Muscle of arm (tissue), 12 donors: ENCODE measurements around the gene LRRC26. TPM values are rescaled to one million over a fixed set of nuclear protein-coding genes. Genes with fewer than 3 reads are reported as not detected.

ENCODE experiments used
- DNase-seq: peaks from one replicate; pipeline ENCODE4 v3.0.0-alpha.2; 2013
- polyA plus RNA-seq, 12 donors: library from polyadenylated mRNA; unstranded; fragments of 120-200 nt; gene quantifications; one replicate each; pipeline ENCODE4 v1.2.1, GENCODE V29; 2013; ENCODE audit not compliant: insufficient read length in 12 of 12

Gene LRRC26
- polyA plus RNA-seq, 12 donors, result not detected

DNA sequence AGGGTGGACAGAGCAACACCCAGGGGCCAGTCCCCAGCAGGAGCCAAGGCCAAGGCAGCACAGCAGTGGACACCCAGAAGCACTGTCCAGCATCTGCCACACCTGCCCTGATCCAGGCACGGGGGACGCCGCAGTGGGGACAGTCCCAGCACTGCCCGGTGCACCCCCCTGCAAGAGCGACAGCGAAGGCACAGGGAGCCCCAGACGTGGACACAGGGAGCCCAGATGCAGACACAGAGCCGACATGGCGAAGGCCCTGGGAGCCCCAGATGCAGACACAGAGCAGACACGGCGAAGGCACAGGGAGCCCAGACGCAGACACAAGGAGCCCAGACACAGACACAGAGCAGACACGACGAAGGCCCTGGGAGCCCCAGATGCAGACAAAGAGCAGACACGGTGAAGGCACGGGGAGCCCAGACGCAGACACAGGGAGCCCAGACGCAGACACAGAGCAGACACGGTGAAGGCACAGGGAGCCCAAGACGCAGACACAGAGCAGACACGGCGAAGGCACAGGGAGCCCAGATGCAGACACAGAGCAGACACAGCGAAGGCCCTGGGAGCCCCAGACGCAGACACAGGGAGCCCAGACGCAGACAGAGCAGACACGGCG lies 14.2 kb upstream of the LRRC26 start:
- DNase-seq, result no peak

DNA sequence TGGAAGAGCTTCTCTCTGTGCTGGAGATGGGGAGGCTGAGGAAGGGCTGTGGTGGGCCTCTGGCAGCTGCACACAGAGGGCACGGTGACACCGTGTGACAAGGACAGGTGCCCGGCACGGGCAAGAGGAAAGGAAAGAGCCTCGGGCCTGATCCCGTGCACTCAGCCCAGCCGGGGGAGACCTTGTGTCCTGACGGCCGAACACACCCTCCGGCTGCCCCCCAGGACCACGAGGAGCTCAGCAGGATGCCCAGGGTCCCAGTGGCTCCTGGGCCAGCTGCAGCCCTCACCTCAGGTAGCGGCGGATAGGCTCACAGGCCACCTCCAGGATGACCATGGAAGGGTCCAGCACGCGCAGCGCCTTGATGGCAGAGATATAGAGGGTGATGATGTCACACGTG lies 13.0 kb upstream of the LRRC26 start:
- DNase-seq, result no peak

DNA sequence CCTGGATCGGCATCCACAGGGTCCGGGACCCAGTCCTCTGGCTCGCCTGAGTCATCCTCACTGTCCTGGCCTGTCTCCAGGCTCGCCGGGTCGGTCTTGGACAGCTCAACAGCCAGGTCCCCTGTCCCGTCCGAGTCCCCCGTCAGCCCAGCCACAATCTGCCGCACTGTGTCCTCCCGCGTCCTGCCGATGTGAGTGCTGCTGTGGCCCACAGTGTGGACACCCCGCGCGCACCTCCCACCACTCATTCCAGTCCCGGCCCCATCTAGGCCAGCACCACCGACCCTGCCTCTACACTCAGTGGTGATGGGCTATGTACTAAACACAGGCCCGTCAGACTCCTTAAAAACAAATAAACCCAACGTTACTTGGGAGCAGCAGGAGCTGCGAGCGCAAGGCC lies 11.8 kb upstream of the LRRC26 start:
- no peak for DNase-seq

DNA sequence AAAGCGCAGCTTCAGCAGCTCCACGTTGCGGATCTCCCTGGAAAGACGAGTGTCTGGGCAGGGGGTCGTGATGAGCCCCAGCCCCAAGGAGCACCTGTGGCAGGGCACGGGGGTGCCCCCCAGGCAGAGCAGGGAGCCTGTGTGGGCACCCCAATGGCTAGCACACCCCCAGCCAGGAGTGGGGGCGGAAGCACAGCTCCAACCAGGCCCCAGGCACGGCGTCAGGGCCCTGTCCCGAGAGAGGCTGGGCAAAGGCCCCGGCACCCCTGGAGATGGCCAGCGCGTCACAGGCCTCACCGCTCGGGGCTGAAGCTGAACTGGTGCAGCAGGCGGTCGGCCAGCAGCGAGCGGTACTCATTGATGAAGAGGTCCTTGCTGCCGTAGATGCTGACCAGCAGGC lies 10.6 kb upstream of the LRRC26 start:
- DNase-seq, result no peak

DNA sequence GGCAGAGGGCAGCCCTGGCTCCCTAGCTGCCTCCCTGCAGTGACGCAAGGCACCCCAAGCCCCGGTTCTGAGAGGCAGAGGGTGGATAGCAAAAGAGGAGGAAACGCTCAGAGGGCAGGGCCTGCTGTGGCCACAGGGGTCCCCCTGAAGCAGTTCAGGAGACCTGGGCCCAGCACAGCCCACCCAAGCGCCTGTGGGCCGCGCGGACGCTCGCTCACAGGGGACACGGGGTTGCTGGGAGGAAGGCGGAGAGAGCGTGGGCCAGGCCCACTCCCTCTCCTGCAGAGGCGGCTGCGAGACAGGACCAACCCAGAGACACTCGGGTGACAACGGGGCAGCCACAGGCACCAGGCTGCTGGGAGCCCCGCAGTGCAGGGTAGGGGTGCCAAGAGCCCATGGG lies 9.9 kb upstream of the LRRC26 start:
- no peak for DNase-seq

DNA sequence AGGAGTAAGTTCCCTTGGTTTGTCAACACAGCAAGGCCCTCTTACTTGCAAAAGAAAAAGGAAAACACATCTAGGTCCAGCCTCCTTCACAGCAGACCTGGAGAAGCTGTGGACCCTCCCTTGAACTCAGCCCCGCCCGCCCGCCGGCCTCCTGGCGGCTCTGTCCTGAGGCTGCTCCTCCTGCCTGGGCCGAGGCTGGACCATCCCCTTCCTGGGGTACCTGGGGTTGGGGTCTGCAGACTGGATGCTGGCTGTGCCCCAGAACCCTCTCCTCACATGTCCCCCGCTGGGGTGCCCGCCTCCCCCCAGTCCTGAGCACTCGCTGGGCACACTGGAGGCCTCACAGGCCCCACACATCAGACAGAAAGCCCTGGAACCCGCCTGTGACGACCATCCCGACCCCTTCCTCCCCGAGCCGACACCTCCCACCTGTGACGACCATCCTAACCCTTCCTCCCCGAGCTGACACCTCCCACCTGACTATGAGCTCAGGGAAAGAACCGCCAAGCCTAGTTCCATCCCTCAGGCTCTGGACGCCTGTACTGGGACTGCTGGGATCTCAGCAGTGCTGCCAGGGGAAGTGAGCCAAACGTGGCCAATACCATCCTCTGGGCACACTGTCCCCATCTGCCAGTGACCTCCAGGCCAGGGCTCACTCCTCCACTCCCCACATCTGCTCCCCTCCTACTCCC lies 9.2 kb upstream of the LRRC26 start:
- DNase-seq, result no peak

DNA sequence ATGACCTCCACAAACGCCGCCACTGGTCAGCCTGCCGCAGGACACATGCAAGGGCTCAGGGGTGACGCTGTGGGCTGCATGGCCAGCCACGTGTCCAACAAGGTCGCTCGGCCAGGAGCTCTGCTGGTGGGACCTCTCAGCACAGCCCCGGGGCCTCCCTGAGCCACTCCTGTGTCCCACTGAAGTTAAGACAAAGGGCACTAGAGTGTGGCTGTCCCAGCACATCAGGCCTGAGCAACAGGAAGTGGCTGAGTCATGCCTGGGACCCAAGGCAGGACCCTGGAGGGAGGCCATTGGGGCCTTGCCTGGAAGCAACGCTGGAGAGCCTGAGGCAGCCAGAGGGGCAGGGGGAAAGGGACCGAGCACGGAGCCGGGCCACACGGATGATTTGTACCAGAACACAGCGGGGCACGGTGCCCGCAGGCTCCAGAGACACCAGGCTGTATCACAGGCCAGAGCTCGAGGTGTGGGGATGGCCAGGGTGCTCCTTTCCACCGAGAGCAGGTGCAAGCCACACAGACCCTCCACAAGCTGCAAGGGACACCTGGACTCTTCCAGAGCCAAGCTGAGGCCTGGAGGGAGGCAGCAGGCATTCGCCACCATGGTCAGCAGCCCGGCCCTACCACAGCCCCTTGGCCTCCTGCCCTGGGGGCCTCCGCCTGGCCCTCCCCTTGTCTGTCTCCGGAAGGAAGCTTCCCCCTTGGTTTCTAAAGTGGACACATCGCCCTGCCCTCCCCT lies 8.5 kb upstream of the LRRC26 start:
- no peak for DNase-seq

DNA sequence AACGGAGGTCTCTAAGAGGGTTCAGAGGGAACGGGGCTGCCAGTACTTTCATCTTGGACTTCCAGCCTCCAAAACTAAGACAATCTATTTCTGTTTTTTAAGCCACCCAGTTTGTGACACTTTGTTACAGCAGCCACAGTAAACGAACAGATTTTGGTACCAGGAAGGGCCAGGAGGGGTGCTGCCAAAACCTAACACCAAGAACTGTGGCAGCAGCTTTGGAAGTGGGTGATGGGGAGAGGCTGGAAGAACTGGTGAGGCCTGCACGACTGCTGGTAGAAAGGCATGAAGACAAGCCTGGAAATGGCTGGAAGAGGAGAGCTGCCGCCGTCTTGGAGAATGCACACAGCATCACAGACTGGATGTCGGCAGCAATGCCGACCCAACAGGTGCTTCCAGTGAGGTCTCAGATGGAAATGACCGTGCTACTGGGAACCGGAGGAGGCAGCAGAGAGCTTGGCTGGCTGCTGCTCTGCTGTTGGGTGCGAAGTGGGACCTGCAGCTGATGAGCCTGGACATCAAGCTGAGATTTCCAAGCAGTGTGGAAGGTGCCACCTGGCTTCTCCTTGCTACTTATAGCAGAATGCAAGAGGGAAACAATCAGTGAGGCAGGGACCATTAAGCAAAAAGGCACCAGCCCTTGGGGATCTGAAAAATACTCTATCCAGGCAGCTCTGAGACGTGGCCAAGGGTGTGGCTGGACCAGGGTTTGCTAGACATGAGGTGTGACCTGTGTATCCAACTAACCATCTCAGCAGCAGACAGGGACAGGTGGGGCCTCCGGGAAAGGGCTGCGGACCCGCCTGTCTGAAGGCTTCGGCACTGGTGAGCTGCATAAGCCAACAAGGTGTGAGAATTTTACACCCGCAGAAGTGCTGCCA lies 6.7 kb upstream of the LRRC26 start:
- no peak for DNase-seq

DNA sequence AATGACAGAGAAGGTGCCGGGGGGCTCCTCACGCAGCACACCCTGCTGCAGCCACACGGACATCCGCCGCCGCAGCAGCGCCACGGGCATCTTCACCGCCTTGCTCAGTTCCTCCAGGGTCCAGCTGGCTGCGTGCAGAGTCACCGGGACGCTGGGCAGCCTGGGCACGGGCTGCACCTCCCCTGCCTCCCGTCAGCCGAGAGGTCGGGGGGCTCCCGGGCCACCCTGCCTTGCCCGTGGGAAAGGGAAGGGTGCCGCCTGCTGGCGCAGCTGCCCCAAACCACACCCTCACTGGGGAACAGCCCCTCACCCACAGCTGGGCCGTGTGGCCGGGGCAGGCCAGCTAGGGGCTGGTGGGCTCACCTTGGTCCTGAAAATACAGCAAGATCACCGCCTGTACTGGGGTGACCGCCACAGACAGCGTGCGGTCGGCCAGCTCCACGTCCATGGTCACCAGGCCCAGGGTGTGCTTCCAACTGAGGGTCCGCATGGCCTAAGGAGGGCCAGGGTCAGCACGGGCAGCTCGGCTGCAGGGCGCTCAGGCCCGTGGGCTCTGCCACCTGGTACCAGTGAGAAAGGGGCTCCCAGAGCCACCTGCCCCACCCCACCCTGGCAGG lies 5.6 kb upstream of the LRRC26 start:
- DNase-seq, result no peak

DNA sequence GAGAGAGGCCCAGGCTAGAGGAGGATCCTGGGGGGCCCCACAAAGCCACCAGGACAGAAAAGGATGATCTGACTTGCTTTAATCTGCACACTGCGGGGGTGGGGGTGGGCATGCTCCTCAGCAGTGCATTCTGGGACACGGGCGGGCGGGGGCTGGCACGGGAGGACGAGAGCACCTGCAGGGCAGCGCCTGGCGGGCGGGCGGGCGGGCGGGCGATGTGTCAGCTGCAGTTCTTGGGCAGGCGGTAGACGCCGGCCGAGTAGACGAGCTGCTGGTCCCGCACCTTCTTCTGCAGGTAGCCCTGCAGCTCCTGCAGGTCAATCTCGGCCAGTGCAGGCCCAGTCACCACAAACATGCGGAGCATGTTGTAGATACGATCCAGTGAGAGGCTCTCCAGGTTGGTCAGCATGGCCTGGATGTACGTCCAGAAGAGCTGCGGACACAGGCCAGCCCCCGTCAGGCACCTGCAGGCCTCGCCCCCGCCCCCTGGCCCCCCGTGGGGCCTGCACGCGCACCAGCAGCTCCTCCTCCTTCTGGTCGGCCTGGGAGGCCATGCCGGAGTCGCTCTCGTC lies 5.0 kb upstream of the LRRC26 start:
- no peak for DNase-seq

DNA sequence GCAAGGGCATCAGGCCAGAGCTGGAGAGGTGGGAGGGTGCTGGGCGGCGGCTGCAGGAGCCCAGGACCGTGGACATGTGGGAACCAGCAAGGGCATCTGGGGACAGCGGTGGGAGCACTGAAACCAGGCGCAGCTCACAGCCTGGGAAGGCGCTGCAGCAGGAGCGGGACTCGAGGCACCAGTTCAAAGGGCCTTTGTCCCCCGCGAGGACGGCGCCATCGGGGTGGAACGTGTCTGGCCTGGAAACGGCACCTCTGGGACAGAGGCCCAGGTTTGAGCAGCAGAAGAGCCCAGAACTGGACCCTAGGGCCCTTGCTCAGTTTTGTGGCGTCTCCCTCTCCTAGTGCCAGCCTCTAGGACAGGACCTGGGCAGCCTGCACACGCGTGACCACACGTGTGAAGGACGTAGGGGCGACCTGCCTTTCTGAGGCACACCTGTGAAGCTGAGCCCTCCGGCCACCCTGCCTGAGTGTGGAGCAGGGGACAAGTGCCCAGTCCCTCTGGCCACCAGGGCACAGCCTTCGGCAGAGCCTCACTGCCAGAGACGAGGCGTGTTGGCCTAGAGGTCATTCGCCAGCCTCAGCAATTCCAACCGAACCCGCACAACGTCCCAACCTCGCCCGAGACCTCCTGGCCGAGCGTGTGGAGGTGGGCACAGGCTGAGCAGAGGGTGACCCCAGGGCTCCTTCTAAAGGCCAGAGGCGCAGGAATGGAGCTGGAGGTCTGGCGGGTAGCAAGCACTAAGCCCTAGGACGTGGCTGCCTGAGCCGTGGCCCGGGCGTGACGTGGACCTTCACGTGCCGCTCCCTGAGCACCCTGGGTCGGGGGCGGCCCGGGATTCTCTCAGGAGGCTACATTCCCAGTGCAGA lies 4.2 kb upstream of the LRRC26 start:
- no peak for DNase-seq

DNA sequence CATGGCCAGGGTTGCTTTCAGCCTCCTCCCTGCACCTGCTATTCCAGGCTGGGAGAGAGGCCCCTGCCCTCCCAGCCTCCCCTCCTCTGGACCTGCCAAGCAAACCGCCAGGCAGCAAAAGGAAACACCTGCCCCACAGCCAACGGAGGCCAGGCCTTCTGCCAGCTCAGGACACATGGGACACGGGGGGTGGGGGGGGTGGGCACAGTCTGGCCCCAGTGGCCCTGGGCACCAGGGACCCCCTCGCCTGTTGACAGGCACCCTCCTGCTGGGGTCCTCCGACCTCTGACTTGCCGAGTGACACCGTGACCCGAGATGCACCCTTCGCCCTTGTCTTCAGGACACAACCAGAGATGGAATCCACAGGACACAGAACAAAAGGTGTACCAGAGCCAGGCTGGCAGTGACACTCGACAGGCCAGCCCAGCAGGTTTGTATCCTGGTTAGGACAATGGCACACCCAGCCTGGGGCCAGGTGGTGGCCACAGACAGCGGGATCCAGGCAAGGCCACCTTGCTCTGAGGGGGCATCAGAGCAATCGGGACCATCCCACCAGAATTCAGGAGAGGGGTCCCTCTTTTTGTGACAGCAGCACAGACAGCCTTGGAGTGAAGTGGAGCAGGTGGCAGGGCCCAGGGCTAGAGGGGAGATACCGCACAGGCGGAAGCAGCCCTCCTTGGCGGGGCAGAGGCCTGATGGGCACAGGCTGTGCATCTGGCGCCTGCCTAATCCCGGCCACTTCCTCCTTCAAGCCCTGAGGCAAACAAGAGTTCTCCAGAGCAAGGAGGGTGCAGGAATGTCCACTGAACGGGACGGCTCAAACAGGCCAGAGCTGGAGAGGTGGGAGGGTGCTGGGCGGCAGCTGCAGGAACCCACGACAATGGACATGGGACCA lies 3.3 kb upstream of the LRRC26 start:
- no peak for DNase-seq

DNA sequence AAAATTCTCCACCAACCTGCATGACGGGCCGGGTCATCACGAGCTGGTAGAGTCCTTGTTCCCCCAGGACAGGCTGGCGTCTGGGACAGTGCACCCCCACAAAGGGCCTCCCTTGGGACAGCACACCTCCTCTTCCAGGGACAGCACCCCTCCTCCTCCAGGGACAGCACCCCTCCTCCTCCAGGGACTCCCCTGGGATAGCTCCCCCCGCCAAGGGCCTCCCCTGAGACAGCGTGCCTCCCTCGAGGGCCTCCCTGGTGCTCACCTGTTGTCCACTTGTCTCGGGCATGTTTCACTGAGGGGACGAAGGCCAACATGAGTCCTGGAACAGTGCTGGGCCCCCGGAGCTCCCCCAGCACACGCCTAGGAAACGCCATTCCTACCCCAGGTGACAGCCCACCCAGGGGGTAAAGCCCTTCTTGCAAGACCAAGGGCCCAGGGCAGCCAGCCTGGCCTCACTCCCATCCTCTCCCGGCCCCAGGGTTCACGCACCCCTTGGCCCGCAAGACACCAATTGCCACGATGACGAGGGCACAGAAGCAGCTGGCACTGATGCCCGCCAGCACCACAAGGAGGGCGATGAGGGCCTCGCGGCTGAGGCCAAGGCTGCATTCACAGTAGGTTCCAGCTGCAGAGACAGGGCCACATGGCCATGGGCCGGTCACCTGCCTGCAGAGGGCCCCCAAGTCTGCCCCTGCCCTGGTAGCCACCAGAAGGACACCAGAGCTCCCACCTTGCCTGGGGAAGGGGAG lies 1.5 kb upstream of the LRRC26 start:
- no peak for DNase-seq

DNA sequence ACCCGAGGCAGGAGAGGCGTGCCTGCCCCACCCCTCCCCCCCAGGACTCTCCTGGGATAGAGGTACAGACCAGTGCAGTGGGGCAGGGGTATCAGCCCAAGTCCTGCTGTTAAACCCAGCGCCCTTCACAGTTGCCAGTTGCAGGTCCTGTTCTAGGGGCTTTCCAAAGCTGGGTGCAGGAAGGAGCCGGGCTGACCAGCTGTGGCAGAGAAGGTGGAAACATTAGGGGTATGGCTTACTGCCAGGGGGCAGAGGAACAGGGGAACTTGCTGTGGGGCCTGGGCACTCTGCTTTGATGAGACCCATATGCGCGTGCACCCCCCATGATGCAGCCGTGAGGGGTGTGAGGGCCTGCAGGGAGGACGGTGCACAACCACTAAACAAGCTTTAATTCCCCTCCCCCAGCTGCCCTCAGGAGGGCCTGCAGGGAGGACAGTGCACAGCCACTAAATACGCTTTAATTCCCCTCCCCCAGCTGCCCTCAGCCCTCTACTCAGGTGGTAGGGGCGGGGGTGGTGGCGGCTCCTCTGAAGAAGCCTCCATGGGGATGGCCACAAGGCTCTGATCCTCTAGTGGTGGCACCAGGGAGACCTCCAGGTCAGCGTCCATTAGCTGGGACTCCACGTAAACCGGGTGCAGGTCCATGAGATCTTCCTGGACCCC lies 766 bp upstream of the LRRC26 start:
- DNase-seq, result no peak

DNA sequence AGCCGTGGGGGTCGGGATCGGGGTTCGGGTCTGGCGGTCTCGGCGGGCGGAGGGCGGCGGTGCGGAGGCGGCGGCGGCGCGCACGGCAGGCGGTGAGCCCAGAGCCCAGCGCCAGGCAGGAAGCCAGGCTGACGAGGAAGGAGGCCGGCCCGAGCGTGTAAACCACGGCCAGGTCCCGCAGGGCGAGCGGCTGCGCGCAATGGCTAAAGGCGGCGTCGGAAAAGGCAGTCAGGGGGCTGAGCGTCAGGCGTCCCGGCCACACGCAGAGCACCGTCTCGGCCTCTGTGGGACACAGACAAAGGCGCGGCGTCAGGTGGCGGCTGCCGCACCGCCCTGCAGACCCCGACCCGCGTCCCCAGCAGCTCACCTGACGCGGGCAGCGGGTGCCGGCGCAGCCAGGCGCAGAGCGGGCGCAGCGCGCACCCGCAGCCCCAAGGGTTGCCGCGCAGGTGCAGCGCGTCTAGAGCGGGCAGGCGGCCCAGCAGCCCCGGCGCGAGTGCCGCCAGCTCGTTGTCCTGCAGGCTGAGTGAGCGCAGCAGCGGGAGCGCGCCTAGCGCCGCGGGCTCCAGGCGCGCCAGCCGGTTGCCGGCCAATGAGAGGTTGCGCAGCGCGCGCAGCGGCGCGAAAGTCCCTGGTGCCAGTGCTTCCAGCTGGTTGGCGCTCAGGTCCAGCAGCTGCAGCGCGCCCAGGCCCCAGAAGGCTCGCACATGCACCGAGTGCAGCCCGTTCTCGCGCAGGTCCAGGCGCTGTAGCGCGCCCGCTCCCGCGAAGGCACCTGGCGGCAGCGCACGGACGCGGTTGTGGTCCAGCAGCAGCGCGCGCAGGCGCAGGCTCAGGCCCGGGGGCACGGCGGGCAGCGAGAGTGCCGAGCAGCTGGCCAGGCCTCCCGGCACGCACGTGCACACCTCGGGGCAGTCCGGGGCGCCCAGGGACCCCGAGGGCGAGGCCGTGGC lies 671 bp downstream of the LRRC26 start:
- peak; percentile 25 for DNase-seq

DNA sequence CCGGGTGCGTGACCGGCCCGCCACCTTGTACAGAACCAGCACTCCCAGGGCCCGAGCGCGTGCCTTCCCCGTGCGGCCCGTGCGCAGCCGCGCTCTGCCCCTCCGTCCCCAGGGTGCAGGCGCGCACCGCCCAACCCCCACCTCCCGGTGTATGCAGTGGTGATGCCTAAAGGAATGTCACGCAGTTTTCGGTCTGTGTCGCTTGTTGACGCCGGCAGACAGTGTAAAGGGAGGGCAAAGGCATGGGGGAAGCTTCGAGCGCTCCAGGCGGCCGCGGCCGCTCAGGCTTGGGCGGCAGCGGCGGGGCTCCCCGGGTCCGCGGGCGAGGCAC lies 1.3 kb downstream of the LRRC26 start:
- no peak for DNase-seq
